ENCODE results near the gene SMC6.

GRCh38 chr2:17763641-17764333 is 10.2 kb upstream of the SMC6 start:
- TF ChIP-seq CTCF (IDR thresholded peaks at IDR 0.05): no peak
- TF ChIP-seq POLR2A (IDR thresholded peaks at IDR 0.05): no peak

All from breast epithelium (tissue), 3 donors.